A549 (cell line): ENCODE results near the gene SYPL1.

Experiments used
- EP300 ChIP-seq, 2 experiments: fragments of >200 bp; sonication (Bioruptor Twin); formaldehyde crosslinking; IDR thresholded peaks; 2 replicates in 1 of 2; 3 replicates in 1 of 2; pipeline ENCODE4 v1.6.1; 2016 to 2017
- MAFK ChIP-seq: fragments of 450-650 bp; IDR thresholded peaks from 2 replicates; pipeline ENCODE4 v1.6.1; 2014; ENCODE audit not compliant: partially characterized antibody
- REST ChIP-seq: fragments of 200-600 bp; sonication (generic); IDR thresholded peaks from 2 replicates; pipeline ENCODE4 v1.6.1; 2016; ENCODE audit warnings: antibody characterized with exemption, mild to moderate bottlenecking, moderate library complexity

GRCh38 chr7:106071999-106072714, 40.0 kb downstream of the SYPL1 start:
- no peak for TF ChIP-seq REST
- TF ChIP-seq MAFK, result no peak
- TF ChIP-seq EP300 (IDR thresholded peaks at IDR 0.05), result no peak
